Colonic mucosa (tissue), 4 donors: ENCODE results near the gene DIAPH1. TPM values are rescaled to one million over a fixed set of nuclear protein-coding genes. Genes with fewer than 3 reads are reported as not detected.

Source experiments
- DNase-seq: peaks from one replicate; pipeline ENCODE4 v3.0.0-alpha.2; 2020
- H3K27ac ChIP-seq: fragments of 200-600 bp; one replicate; pipeline ENCODE4 v1.8.0; 2021
- H3K27me3 ChIP-seq: fragments of 200-600 bp; one replicate; pipeline ENCODE4 v1.8.0; 2021
- H3K36me3 ChIP-seq: fragments of 200-600 bp; one replicate; pipeline ENCODE4 v1.8.0; 2021
- H3K4me1 ChIP-seq: fragments of 200-600 bp; one replicate; pipeline ENCODE4 v1.8.0; 2021; ENCODE audit warnings: mild to moderate bottlenecking
- H3K4me3 ChIP-seq: fragments of 200-600 bp; one replicate; pipeline ENCODE4 v1.8.0; 2021
- H3K9ac ChIP-seq, 2 donors: one replicate each; pipeline ENCODE4 v1.7.0; 2013; ENCODE audit warnings: control low read depth in 2 of 2, low read depth in 2 of 2, low read length in 2 of 2
- H3K9me3 ChIP-seq: fragments of 200-600 bp; one replicate; pipeline ENCODE4 v1.8.0; 2021
- intact Hi-C: fragments of 100-400 bp; cut with DNase I; formaldehyde crosslinking; loops from one replicate; pipeline ENCODE4 v1.14.1; 2022
- total RNA-seq, 2 donors: library from RNA; stranded (reverse); fragmentation: NEBNext Ultra II Directional in 1 of 2; extraction: Animal tissue kit (Norgen Biotek cat#: 25700) in 1 of 2; gene quantifications; one replicate each; pipeline ENCODE4 v1.2.1, GENCODE V29; 2021
- TF ChIP-seq, protein P1 (sequence below): fragments of 200-600 bp; IDR thresholded peaks from one replicate; pipeline ENCODE4 v1.8.0; 2022; ENCODE audit warnings: antibody characterized with exemption, mild to moderate bottlenecking
- donor health status: healthy.
- donor health status: DM: no; HTN: no; CAD: no.
- donor health status: DM: no; HTN: no; CAD: no.

The DIAPH1 gene
- total RNA-seq, 2 donors from 2014 or later = 113 to 143 TPM

DNA sequence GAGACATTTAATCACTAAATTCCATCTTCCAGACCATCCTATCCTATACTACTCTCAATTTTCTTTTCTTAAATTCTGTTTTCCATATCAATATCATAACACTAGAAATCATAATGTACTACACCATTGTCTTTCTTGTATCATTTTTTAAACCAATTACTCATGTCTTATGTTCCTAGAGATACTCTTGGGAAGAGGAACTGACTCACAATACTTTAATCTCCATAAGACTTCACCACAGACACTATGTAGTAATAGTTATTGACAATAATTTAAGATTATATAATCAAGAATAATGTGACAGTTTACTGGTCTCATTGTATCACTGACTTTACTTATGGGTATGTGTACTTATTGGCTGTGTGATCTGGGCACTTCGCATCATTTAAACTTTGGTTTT lies 86.1 kb downstream of the DIAPH1 start:
- Histone ChIP-seq H3K4me1 (no peaks in the 10 kb centered on the region), H3K27me3 (no peaks in the 10 kb centered on the region), H3K9me3 (no peaks in the 10 kb centered on the region), H3K4me3 (no peak overlapping the region), H3K36me3 (peaks cover 12% of the 10 kb centered on the region), H3K9ac (no peak overlapping the region), H3K27ac (no peak overlapping the region)
- intact Hi-C loops = no loop called here
- DNase-seq = no peak
- TF ChIP-seq, protein P1, sequence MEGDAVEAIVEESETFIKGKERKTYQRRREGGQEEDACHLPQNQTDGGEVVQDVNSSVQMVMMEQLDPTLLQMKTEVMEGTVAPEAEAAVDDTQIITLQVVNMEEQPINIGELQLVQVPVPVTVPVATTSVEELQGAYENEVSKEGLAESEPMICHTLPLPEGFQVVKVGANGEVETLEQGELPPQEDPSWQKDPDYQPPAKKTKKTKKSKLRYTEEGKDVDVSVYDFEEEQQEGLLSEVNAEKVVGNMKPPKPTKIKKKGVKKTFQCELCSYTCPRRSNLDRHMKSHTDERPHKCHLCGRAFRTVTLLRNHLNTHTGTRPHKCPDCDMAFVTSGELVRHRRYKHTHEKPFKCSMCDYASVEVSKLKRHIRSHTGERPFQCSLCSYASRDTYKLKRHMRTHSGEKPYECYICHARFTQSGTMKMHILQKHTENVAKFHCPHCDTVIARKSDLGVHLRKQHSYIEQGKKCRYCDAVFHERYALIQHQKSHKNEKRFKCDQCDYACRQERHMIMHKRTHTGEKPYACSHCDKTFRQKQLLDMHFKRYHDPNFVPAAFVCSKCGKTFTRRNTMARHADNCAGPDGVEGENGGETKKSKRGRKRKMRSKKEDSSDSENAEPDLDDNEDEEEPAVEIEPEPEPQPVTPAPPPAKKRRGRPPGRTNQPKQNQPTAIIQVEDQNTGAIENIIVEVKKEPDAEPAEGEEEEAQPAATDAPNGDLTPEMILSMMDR = no peak

DNA sequence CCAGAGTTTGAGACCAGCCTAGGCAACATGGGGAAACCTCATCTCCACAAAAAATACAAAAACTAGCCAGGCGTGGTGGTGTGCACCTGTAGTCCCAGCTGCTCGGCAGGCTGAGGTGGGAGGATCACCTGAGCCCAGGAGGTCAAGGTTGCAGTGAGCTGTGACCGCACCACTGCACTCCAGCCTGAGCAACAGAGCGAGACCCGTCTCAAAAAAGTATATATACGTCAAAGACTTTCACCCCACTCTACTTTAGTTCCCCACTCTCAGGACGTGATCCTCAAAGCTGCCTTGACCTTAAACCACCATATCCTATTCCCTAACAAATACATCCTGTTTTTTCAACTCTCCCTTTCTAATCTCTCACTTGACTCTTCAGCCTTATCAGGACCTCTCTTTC lies 88.9 kb downstream of the DIAPH1 start:
- intact Hi-C loops = loop anchor here (5.0 to 10.0 kb wide), 2 partner anchors 32 to 115 kb away; partner anchors contain the start of genes PCDHGA10 and PCDHGB7
- Histone ChIP-seq H3K4me1 (peaks cover 4% of the 10 kb centered on the region), H3K27me3 (no peaks in the 10 kb centered on the region), H3K4me3 (no peak overlapping the region), H3K9me3 (no peaks in the 10 kb centered on the region), H3K36me3 (peaks cover 12% of the 10 kb centered on the region), H3K27ac (no peak overlapping the region), H3K9ac (no peak overlapping the region)
- DNase-seq = no peak
- TF ChIP-seq, protein P1 = no peak

DNA sequence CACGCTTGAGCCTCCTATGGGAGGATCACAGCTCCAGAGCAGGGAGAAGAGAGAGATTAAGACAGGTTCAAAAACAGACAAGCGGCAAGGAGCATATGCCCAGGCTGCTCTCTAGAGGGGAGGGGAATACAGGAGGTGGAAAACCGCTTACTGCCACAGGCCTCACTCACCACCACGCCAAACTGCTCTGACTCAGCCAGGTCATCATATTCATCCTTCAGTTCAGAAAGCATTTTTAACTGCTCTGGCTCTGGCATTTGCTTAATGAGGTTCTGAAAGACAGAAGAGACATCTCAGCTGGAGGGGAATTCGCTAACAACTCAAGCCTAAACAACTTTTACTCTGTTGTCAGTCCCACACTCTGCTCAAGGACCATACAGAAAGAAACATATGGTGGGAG lies 89.8 kb downstream of the DIAPH1 start:
- TF ChIP-seq, protein P1 = no peak
- no peaks in the 10 kb centered on the region for H3K9me3 ChIP-seq
- no peak for DNase-seq
- intact Hi-C loops = loop anchor here (5.0 to 10.0 kb wide), 2 partner anchors 33 to 114 kb away; partner anchors contain the start of genes PCDHGA10 and PCDHGB7
- H3K27ac ChIP-seq = no peak overlapping the region
- H3K4me1 ChIP-seq = peaks cover 4% of the 10 kb centered on the region
- H3K27me3 ChIP-seq = no peaks in the 10 kb centered on the region
- H3K36me3 ChIP-seq = peaks cover 15% of the 10 kb centered on the region
- no peak overlapping the region for H3K9ac ChIP-seq
- no peak overlapping the region for H3K4me3 ChIP-seq

DNA sequence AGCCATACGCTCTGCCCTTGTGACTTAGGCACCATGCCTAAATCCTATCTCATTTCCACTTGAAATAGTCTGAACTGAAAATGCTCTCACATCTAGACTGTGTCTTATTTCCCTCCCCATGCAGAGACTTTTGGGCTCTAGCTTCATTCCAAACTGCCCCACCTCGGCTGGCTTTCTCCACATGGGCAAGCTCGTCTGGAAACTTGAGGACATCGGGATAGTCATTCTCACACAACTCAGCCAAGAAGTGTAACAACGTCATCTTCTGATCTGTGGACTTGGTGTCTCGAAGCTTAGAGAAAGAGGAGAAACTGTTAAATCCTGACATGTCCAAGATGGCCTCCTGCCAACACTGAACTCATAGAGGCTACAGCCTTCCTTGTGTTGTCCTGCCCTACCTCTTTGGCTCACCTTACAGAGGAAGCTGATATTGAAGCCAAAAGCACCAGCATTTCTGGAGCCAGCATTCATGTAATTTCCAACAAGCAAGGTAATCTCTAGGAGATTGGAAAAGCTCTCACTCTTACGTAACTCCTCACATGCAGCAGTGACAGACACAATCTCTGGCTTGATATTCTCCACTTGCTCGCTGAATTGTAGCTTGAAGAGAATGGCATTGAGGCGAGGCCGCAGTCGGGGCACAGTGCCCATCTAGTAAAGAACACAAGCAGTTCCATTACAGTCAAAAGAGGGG lies 90.4 kb downstream of the DIAPH1 start:
- peaks cover 4% of the 10 kb centered on the region for H3K4me1 ChIP-seq

DNA sequence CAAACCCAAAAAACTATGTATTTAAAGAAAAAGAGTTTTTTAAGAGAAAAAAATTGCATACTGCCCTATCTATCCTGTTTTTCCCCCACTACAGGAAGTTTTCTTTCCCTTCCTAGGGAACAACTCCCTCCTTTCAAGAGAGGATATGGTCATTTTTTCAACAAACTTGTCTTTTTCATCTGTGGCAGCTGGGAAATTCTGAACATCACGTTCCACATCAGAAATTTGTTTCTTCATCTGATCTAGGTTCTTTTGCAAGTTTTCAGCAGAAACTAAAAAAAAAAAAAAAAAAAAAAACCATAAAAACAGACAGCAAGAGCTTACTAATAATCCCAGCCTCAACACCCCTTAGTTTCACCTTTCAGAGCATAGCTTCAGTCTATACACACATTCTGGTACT lies 91.4 kb downstream of the DIAPH1 start:
- no peak overlapping the region for H3K9ac ChIP-seq
- peaks cover 18% of the 10 kb centered on the region for H3K36me3 ChIP-seq
- peaks cover 4% of the 10 kb centered on the region for H3K4me1 ChIP-seq
- no peaks in the 10 kb centered on the region for H3K27me3 ChIP-seq
- TF ChIP-seq, protein P1 = no peak
- H3K27ac ChIP-seq = no peak overlapping the region
- H3K9me3 ChIP-seq = no peaks in the 10 kb centered on the region
- intact Hi-C loops = loop anchor here (5.0 to 10.0 kb wide), 2 partner anchors 35 to 113 kb away; partner anchors contain the start of genes PCDHGA10 and PCDHGB7
- no peak for DNase-seq
- no peak overlapping the region for H3K4me3 ChIP-seq

More for the DNA sequence above, 90.4 kb downstream of the DIAPH1 start:
- DNase-seq = peak; percentile 22
- peaks cover 18% of the 10 kb centered on the region for H3K36me3 ChIP-seq
- intact Hi-C loops = loop anchor here (5.0 to 10.0 kb wide), 2 partner anchors 34 to 114 kb away; partner anchors contain the start of genes PCDHGA10 and PCDHGB7
- no peak overlapping the region for H3K9ac ChIP-seq
- H3K27ac ChIP-seq = no peak overlapping the region
- TF ChIP-seq, protein P1 = no peak
- H3K27me3 ChIP-seq = no peaks in the 10 kb centered on the region
- no peak overlapping the region for H3K4me3 ChIP-seq
- H3K9me3 ChIP-seq = no peaks in the 10 kb centered on the region
